RPMI7951 (cell line): ENCODE measurements around the gene FBXO41. TPM values are rescaled to one million over a fixed set of nuclear protein-coding genes. Genes with fewer than 3 reads are reported as not detected.

ENCODE experiments used
- DNase-seq: peaks from one replicate; pipeline ENCODE4 v3.0.0-alpha.2; 2012; ENCODE audit warnings: low read depth
- total RNA-seq: library from RNA; depleted of rRNA; stranded (reverse); fragments of >200 nt; shearing (Covaris generic); gene quantifications from 2 replicates; pipeline ENCODE4 v1.2.3, GENCODE V29; 2014

Gene FBXO41
- total RNA-seq, 1 experiment from 2014 or later, result 1.1 TPM

DNA sequence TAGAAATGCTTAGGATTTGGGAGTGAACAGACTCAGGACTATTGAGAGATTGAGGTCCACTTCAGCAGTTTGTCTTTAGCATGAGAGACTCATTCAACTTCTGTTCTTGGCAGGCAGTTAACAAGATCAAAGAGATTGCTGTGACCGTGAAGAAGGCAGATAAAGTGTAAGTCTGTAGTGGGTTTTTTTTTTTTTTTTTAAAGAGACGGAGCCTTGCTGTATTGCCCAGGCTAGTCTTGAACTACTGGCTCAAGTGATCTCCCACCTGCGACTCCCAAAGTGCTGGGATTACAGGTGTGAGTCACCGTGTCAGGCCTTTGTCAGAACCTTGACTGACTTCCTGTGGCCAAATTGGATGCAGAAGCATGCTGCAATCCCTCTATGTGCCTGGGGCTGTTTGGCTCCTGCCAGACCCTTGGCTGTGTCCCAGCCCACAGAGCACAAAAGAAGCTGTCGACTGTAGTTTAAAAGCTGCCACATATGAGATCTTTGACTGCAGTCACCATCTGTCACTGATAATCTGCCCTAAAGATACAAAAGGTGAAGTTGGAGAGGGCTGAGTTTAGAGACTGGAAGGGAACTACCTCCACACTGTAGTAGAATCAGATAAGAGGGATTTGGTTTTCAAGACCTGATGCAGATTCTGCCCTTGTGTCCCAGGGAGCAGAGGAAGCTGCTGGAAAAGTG, 40.3 kb downstream of the FBXO41 start:
- peak; percentile 96 for DNase-seq

DNA sequence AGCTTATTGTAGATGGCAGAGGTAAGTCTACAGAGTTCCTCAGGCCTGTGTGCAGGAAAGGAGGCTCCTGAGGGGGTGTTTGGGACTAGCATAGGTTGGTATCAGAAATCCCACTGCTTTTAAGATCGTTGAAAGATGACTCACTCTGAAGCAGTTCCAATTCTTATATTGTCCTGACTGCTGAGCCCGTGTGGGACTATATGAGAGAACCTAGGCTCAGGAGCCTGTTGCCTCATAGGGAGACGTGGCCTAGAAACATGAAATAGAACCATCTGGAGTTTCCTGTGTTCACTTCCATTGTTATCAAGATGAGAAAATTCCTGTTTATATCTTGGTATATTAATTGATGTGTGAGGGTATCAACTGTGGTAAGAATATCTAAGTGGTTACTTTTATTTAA, 44.5 kb downstream of the FBXO41 start:
- peak; percentile 35 for DNase-seq

DNA sequence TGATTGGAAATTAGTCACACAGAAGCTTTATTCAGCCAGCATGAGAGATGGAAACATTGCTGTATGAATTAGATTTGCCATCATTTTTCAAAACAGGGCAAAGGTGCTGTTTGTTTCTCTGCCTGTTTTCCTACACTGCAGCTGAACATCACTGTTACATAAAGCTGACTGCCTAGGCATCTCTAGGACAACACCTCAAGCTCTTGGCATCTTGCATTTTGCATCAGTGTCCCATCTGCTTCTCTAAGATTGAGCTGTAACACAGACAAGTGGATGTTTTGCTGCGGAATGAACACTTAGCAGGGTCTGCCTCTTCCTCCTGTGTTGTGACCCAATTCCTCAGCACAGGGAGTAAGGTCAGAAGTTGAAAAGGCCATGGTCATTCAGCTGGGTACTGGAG, 45.3 kb downstream of the FBXO41 start:
- DNase-seq, result no peak

DNA sequence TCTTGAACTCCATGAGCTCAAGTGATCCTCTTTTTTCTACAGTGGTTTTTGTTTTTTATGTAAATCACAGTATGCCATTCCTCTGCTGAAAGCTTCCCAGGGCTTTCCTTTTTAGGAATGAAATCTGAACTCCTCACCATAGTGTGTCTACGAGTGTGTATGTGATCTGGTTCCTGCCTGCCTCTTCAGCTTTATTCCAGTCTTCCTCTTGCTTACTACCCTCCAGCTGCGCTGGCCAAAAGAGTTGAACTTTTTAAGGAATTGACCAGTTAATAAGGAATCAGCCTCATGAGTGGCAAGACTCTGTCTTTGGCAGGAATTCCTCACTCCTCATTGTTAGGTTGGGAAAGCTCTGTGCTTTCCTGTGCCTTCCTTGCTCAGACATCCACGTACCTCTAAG, 46.1 kb downstream of the FBXO41 start:
- no peak for DNase-seq

DNA sequence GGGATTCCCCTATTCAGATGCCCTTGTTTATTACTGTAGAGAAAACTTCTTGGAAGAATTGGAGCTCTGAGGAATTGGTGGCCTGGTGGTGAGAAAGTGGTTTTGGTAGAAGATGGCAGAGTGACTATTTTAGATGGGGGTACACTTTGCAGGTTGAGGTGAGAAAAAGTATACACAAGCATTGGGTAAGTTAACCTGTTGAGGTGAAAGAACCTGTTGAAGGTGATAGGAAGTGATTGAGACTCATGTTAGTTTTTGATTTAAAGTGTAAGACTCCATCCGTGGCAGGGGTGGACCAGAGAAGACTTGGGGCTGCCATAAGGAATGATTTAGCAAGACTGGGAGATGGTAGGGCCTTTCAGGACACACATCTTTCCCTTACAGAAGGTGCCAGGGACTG, 47.1 kb downstream of the FBXO41 start:
- no peak for DNase-seq

DNA sequence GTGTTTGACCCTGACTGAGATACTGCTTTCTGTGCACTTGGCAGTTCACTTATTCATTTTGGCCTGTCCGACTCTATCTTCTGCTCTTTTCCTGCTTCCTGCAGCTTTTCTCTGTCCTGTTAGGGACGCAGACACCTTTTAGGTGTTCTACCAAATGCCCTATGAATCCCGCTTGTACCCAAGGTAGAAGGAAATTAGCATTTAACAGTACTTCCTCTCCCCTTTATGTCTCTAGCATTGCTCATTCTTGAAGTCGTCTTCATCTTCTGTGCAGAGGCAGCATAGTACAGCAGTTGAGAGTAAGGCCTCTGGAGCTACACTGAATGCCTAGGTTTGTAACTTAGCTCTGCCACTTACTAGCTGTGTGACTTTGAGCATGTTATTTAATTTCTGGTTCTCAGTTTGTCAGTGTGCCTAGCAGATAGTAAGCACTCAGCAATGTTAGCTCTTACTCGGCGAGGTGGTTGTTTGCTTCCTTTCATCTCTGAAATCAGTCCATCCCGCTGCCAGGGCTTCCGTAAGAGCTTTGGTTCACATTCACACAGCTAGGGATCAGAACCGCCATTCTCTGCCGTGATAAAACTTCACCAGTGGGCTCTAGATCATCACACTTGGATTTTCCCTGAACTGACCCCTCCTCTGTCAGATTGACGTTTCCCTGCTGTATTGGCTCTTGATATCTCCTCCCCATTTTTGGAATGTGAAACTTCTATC, 48.8 kb downstream of the FBXO41 start:
- DNase-seq, result no peak

DNA sequence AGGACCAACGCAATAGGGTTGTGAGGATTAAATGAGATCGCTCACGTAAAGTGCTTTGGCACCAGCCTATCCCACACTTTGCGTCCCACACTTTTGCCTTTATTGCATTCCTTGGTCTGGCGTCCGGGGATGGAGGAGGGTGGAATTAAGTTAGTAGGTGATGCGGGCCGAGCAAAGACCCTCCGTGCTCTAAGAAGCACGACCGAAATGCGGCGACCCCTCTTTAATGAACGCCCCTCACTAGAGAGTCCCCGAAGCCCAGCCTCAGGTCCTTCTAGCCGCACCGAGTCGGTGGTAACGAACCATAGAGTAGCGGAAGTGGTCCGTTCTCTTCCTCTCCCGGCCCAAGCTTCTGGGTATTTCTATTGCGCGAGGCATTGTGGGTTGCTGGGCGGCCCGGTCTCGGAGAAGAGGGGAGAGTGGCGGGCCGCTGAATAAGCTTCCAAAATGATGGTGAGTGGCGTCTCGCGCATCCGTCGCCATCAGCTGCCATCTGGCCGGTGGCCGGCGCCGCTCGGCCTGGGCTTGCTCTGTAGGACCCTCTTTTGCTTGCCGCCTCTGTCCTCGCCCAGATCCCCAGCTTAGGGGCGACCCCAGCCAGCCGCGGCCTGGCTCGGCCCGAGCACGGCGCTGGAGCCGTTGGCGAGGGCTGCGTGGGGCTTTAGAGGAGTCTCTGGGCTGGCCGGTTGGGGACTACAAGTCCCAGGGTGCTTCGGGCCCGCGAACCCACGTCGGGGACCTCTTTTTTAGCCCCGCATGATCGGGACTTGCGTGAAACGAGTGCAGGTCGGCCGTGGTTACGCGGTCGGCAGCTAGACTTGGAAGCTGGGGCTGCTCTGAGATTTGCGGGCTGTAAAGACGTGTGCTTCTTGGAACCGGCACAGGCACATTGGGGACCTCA, 50.1 kb downstream of the FBXO41 start, which contains the start of gene CCT7:
Gene CCT7 (plus strand): TSS at position 377 of the 901 bp plus-strand sequence. CDS start 71 bp downstream, at position 448.
- DNase-seq, result peak; percentile 93

DNA sequence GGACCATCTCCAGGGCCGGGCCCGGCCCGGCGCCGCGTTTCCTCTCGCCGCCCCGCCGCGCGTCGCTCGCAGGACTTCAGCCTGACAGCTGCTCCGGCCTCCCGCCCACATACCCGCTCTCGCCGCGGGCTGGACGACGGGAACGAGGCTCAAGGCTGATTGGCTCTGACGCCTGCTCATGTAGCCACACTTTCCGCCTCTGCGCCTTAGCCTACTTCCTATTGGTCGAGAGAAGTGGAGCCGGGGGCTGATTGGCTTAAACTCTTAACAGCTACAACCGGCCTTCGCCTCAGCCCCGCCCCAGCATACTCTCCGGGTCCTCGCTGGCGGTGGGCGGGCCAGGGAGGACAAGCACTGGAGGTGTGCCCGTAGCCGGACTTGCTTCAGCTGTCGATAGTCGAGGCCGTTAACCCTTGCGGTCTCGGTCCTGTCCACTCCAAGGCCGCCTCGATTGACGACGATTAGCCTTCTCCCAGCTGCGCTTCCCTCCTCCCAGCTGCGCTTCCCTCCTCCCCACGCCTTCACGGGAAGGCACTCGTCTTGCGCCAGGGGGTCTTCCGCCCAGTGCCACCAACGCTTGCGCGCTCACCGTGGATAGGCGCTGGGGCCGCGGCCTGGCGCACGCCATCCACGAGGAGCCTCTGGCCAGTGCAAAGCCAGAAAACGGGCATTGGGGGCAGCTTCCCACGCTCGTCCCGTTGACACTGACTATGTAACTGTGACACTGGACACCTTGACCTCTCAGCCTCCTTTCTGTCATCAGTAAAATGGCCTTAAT, 50.9 kb downstream of the FBXO41 start, which contains the start of gene PRADC1:
Gene PRADC1 (minus strand): TSS at position 86 of the 778 bp plus-strand sequence. CDS start 79 bp downstream, at position 7.
- DNase-seq, result peak; percentile 100

DNA sequence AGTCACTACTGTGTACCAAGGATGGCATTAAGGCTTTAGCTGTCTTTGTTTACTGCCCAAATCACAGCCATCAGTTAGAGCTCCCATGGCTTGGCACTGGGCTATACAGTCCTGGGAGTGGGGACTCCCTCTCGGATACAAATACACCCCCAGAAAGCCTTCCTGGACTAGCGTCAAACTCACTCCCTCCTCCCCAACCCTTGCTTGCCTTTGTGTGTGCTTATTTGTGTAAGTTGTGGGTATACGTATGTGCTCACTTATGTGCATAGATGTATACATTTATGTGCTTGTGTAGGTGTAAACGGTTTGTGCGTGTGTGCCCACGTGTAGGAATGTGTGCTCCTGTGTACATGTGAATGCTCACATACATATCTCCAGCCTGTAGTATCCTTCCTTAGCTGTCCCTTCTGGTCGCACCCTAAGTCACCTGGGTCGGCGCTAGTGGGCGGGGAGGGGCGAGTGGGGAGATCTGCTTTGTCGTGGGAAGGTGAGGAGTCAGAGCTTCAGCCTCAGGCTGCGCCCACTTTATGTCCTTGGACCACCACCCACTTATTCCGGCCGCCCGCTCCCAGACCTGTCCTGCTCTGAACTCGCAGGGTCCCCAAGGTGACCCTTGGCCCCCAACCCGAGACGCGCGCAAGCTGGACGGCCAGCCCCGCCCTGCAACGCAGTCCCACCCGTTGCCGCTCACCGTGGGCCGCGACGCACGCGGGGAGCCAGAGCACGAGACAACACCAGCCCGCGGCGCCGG, 51.7 kb downstream of the FBXO41 start:
- DNase-seq, result no peak

DNA sequence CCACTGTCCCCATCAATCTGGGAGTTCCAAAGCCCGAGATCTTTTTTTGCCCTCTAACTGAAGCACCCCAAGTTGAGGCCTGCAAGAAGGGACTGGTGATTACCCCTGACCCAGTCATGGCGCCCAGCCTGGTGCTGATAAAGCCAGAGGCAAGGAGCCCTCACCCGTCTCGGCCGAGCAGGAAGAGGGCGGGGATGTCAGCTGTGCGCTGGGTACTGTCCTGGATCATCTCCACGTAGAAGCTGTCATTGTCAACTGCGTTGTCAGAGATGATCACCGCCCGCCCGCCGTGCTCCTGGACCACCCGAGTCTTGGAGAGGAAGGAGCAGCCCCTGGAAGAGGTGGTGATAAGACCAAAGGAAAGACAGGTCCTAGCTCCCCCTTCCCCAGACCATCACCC, 55.6 kb downstream of the FBXO41 start:
- no peak for DNase-seq

DNA sequence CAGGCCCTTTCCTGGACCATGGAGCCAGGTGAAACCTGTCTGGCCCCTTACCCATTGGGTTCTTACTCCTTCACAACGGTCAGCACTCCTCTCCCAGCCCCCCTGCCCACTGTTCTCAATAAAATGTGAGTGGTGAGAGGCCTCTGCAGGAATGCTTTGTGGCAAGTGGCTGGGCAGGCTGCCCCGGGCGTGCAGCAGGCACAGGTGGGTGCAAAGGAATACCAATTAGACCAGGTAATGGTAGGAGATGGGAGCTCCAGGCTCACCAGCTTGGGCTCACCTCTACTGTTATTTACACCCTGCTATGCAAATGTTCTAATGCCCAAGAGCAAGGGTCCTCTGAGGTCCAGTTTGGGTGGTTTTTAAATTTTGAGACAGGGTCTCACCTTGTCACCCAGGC, 57.2 kb downstream of the FBXO41 start:
- no peak for DNase-seq

DNA sequence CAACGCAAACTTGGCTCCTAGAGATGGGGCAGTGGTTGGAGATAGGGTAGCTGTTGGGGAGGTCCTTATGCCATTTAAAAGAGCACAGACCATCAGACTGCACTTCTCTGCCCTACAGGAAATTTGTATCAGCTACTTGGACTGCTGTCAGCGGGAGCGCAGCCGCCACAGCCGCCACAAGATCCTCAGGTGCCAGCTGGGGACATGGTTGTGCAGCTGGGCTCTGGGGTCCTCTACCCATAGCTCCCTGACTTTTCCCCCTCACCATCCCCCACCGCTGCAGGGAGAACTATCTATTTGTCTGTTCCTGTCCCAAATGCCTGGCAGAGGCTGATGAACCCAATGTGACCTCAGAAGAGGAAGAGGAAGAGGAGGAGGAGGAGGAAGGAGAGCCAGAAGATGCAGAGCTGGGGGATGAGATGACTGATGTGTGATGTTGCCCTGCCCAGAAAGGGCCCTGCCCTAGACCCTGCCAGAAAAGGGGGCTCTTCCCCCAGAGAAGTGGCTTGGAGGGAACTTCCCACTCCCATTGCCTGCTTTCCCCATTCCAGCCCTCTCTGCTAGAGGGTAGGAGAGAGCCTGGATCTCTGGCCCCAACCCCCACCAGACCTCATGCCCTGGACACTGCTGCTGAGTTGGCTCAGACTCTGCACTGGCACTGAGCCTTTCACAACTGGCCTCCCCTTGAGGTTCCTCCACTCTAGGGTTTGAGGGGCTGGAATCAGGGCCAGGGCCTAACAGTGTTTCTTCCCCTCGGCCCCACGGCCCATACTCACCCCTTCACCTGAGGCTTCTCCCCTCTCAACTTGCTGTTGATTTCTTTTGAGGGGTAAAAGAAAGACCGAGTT, 58.5 kb downstream of the FBXO41 start:
- no peak for DNase-seq

DNA sequence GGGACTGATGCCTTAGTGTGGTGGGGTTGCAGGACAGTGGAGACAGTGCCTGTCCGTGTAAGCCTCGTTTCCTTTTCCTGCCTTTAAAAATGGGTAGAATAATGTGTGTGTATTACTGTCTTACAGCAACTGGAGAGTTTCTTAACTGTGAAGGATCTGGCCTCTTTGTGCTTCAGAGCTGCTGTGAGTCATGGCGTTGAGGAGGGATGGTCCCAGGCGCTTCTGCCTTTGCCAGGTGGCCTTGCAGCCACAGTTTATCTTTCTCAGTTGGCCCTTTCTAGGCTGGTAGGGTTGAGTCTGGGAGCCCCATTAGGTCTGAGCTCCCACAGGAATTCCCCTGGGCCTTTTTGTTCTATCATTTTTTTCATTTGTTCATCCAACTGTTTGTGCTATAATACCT, 60.5 kb downstream of the FBXO41 start:
- DNase-seq, result no peak

DNA sequence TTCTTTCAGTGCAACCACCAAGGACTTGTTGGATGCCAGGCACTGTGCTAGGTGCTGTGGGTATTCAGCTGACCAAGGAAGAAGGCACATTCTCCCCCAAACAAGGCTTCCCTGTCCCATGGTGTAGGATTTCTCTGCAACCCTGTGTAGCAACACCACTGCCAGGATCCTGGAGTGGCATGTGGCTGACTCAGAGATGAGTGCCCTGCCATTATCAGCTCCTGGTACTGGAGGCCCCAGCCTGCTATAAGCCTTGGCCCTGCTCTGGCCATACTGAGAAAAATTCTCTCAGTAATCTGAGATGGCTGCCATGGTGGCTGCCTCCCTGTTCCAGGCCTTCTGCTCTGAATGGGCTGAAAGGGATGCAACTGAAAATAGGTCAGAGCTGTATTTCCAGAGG, 66.0 kb downstream of the FBXO41 start:
- DNase-seq, result no peak

DNA sequence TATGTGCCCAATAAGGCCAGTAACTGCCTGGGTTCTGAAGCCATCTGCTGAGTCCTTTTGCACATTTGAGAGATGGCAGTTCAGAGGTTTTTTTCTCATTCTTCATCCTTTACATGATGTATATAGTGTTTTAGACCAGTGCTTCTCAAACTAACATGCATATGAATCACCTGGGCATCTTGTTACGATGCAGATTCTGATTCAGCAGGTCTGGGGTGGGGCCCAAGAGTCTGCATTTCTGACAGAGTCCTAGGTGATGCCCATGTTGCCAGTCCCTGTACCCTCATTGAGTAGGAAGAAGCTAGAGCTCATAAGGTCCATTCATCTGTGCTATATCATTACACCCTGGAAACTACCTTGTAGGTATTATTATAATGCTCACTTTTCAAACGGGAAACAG, 66.5 kb downstream of the FBXO41 start:
- DNase-seq, result no peak

DNA sequence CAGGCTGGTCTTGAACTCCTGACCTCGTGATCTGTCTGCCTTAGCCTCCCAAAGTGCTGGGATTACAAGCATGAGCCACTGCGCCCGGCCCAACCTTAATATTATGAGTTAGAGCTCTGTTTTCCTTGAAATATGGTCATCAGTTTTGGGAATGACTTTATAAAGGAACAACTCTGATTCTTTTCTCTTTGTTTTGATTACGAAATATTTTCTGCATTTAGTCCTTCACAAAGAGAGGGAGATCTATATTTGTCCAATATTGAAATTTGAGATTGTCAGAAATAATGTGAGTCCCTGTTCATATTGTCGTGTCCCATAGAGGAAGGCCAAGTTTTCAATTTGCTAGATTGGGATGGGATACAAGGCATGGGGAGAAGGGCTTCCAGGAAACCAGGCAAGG, 67.1 kb downstream of the FBXO41 start:
- DNase-seq, result no peak

DNA sequence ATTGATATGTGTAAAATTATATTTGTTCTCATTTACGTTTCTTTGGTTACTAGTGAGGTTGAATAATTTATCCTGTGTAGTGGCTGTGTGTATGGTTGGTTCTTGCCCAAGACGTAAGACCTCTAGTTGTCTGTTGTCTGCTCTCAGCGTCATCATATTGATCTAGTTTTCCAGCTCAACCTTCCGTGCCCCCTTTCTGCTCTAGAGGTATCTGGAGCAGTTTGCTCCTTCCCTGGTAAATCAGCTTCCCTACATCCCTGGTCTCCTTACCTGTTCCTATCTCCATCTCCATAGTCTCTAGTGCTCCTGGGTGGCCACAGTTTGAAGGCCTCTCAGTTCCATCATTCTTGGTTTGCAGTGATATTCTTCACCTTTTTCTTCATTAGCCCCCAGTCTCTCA, 69.0 kb downstream of the FBXO41 start:
- DNase-seq, result no peak

DNA sequence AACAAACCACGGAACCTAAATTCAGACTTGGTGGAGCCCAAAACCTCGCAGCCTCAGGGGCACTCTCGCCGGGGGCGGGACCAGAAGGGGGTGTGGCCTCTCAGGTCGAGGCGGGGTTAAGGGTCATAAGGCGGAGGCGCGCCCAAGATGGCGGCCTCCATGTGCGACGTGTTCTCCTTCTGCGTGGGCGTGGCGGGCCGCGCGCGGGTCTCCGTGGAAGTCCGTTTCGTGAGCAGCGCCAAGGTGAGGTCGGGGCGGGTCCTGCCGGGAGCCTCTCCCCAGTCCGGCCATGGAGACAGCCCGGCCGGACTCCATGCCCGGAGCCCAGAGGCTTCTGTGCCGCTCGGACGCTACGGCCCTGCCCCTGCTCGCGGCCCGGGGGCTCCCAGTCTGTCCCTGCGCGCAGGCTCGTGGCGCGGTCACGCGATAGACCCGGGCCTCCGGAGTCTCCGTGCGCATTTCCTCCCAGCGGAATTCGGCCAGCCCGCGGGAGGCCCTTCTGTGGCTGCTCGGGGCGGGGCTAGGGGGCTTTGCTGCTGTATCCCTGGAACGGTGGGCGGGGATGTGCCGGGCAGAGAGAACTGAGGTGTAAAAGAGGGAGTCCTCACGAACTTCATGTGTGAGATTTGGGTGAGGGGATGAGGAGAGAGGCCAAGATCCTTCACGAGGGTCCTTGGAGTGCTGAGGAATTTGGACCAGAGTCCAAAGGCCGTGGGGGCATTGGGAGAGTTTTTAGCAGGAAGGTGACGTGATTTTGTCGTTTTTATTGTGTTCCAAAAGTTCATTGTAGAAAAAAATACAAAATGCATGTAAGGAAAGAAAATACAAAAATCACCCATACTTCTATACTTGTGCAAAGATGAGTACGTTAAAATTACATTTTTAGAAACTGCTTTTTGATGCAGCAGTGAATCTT, 69.9 kb downstream of the FBXO41 start, which contains the start of gene SMYD5:
Gene SMYD5 (plus strand): TSS at position 126 of the 916 bp plus-strand sequence. CDS start 22 bp downstream, at position 148.
- peak; percentile 81 for DNase-seq
